Measurements from ENCODE around the gene NLRP12.
"Not testable (repeated sequence)": the region's sequence is repeated elsewhere in the genome, so short reads cannot be mapped to it uniquely, and the experiment has no call there.

Gene NLRP12

DNA sequence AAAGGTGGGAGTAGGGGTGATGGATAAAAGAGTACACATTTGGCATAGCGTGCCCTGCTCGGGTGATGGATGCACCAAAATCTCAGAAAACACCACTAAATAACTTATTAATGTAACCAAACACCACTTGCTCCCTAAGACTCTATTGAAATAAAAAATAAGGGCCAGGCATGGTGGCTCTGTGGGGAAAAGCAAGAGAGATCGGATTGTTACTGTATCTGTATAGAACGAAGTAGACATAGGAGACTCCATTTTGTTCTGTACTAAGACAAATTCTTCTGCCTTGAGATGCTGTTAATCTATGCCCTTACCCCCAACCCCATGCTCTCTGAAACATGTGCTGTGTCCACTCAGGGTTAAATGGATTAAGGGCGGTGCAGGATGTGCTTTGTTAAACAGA, 14.3 kb upstream of the NLRP12 start:
- DNase-seq: not testable (repeated sequence)

DNA sequence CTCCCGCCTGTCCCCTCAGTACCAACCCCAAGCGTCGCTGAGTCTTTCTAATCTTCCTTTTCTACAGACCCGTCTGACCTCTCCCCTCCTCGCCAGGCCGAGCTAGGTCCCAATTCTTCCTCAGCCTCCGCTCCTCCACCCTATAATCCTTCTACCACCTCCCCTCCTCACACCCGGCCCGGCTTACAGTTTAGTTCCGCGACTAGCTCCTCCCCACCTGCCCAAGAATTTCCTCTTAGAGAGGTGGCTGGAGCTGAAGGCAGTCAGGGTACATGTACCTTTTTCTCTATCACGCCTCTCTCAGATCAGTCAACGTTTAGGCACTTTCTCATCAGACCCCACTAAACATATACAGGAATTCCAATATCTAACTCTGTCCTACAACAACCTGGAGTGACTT, 8.7 kb upstream of the NLRP12 start:
- DNase-seq: not testable (repeated sequence)

GRCh38 chr19:53828531-53828930, 4.4 kb upstream of the NLRP12 start:
- DNase-seq: no peak

GRCh38 chr19:53826876-53827275, 2.8 kb upstream of the NLRP12 start:
- no peak for DNase-seq

DNA sequence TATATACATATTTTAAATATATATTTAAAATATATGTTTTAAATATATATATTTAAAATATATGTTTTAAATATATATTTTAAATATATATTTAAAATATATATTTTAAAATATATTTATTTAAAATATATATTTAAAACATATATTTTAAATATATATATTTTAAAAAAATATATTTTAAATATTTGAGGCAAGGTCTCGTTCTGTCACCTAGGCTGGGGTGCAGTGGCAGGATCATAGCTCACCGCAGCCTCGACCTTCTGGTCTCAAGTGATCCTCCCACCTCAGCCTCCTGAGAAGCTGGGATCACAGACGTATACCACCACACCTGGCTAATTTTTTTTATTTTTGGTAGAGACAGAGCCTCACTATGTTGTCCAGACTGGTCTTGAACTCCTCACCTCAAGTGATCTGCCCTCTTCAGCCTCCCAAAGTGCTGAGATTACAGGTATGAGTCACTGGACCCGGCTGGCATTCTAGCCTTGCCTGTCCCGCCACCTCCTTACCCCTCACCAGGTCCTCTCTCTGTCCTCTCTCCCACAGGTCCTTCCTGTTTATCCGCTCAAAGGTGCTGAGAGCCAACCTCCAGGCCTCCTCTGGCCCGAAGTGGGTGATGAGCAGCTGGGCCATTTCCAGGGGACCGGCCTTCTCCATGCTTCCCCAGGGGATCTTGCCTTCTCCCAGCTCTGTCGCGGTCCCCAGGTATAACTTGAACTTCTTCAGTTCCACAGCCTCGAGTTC, 564 bp downstream of the NLRP12 start:
- no peak for DNase-seq

GRCh38 chr19:53819861-53820260, 4.3 kb downstream of the NLRP12 start:
- no peak for DNase-seq

- no peak for DNase-seq
These were observed 5.4 kb downstream of the NLRP12 start for GRCh38 chr19:53818756-53819155.

- no peak for DNase-seq
These were observed 10.1 kb downstream of the NLRP12 start for GRCh38 chr19:53813996-53814395.

GRCh38 chr19:53812335-53812734, 11.8 kb downstream of the NLRP12 start:
- no peak for DNase-seq

DNA sequence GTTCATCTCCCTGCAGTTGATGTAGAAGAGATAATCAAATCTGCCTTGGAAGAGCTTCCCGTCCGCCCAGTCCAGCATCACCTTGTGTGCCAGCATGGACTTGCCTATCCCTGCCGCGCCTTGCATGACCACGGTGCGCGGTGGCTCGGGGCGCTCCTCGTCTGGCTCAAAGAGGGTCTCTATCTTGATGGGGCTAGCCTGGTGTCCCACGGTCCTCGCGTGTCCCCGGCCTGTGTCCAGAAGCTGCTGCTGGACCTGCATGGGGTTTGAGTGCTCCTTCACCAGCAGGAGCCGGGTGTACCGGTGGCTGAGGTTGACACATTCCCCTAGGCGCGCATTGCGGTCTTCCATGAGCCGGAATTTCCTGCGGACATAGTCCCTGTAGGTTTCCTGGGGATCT, 13.2 kb downstream of the NLRP12 start:
- no peak for DNase-seq

DNA sequence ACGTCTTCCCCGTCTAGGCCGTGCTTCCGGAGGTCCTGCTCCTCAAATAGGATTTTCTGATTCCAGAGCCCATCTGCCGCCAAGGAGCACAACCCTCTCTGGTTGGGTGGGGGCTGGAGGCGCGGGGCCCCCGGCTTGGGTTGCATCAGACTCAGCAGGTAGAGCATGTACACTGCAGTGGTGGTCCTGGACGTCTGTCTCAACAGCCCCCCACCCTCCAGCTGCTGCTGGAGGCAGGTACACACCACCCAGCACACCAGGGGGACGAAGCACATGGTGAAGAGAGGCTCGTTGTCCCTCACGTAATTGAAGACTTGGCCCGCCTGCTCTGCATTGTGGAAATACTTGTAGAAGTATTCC, 13.9 kb downstream of the NLRP12 start:
- DNase-seq: no peak

DNA sequence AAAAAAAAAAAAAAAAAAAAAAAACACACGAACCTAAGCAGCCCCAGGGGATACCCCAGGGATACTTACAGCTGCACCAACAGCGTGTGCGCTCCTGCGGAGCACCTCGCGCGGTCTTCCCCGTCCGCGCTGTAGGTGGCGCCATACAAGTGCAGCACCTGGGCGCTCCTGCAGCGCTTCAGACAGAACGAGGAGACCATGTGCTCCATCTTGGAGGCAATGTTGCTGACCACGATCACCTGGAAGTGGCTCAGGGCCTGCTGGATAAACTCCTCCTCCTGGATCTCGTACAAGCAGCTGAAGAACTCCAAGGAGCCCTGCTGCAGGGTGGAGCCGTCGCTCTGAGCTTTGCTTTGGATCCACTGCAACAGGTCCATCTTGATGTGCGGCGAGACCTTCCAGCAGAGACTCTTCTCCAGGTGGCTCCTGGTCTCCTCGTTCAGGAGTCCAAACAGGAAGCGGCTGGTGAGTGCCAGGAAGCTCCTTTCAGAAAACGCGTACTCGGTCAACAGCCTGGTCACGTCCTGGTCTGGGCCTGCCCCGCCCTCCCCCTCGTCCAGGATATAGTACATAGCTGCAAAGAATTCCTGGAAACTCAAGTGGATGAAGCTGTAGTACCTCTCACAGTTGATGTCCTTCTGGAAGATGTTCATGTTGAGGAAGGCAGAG, 14.5 kb downstream of the NLRP12 start:
- no peak for DNase-seq

- no peak for DNase-seq
These were observed 15.4 kb downstream of the NLRP12 start for GRCh38 chr19:53808710-53809125.

- DNase-seq: no peak
These were observed 22.9 kb downstream of the NLRP12 start for GRCh38 chr19:53801257-53801656.

DNA sequence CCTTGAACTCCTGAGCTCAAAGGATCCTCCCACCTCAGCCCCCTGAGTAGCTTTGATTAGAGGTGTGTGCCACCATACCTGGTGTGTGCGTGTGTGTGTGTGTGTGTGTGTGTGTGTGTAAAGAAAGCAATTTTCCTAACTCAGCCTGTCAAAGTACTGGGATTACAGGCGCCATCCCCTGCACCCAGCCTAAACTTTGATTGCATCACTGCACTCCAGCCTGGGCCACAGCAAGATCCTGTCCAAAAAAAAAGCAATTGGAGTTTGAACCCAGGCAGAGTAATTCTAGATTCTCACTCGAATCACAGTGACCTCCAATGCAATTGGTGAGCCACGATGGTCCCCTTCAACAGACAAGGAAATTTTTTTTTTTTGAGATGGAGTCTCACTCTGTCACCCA, 29.1 kb downstream of the NLRP12 start:
- DNase-seq: no peak

DNA sequence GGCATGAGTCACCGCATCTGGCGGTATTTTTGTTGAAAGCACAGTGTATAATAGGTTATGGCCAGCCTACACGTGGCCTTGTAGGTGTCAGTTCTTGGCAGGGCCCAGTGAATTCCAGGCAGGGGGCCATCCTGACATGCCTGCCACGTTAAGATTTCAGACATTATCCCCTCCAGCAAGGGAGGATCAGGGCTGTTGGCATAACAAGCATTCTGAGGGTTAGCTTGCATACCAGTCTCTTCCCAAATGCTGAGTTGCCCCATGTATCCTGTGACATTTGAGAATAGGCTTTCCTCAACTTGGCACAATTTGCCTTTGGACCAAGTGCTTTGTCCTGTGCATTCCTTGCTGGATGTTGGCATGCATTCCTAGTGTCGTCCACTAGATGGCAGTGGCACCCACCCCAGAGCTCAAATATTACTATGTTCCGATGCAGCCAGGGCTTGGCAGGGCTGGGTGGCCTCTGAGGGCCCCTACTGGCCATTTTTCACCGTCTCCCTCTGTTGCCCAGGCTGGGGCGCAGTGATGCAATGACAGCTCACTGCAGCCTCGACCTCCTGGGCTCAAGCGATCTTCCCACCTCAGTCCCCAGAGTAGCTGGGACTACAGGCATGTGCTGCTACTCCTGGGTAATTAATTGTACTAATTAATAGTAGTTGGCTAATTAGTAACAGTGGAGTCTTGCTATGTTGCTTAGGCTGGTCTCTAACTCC, 31.2 kb downstream of the NLRP12 start:
- DNase-seq: peak; percentile 67

GRCh38 chr19:53789708-53790678, 34.1 kb downstream of the NLRP12 start:
- DNase-seq: no peak

- DNase-seq: no peak
These were observed 36.8 kb downstream of the NLRP12 start for GRCh38 chr19:53787266-53787665.

- no peak for DNase-seq
These were observed 37.4 kb downstream of the NLRP12 start for GRCh38 chr19:53786744-53787143.

GRCh38 chr19:53785196-53785889, 38.8 kb downstream of the NLRP12 start:
- no peak for DNase-seq

- DNase-seq: no peak
These were observed 41.4 kb downstream of the NLRP12 start for GRCh38 chr19:53782698-53783097.

- DNase-seq: not testable (repeated sequence)
These were observed 42.8 kb downstream of the NLRP12 start for GRCh38 chr19:53781332-53781731.

Data from KG1 (cell line).